NCI-H187 treated with DMSO at 0.1 percent for 48 hours (cell line): ENCODE measurements around the gene TBCD.

Experiments used
- DNase-seq: peaks from one replicate; lab custom pipeline; 2025; lab: John Stamatoyannopoulos, UW

TBCD gene

GRCh38 chr17:82888583-82889495 is 137.0 kb downstream of the TBCD start:
- no peak for DNase-seq

GRCh38 chr17:82889496-82890338 is 137.9 kb downstream of the TBCD start:
- DNase-seq: no peak

GRCh38 chr17:82890339-82890730 is 138.5 kb downstream of the TBCD start:
- DNase-seq: no peak

- no peak for DNase-seq
Observed at GRCh38 chr17:82890926-82891678, 139.2 kb downstream of the TBCD start.

GRCh38 chr17:82891911-82892310 is 140.0 kb downstream of the TBCD start:
- no peak for DNase-seq

- DNase-seq: no peak
Observed at GRCh38 chr17:82892899-82893565, 141.2 kb downstream of the TBCD start.

GRCh38 chr17:82893779-82894178 is 141.9 kb downstream of the TBCD start:
- no peak for DNase-seq

GRCh38 chr17:82894389-82894788 is 142.5 kb downstream of the TBCD start:
- no peak for DNase-seq

- DNase-seq: no peak
Observed at GRCh38 chr17:82895087-82895486, 143.2 kb downstream of the TBCD start.

- no peak for DNase-seq
Observed at GRCh38 chr17:82896071-82897000, 144.5 kb downstream of the TBCD start.

- no peak for DNase-seq
Observed at GRCh38 chr17:82897514-82898249, 145.8 kb downstream of the TBCD start.

- no peak for DNase-seq
Observed at GRCh38 chr17:82898976-82899514, 147.2 kb downstream of the TBCD start.

GRCh38 chr17:82899941-82900340 is 148.1 kb downstream of the TBCD start:
- no peak for DNase-seq

GRCh38 chr17:82900741-82901140 is 148.9 kb downstream of the TBCD start:
- DNase-seq: no peak

GRCh38 chr17:82901356-82901755 is 149.5 kb downstream of the TBCD start:
- no peak for DNase-seq

- no peak for DNase-seq
Observed at GRCh38 chr17:82901856-82902255, 150.0 kb downstream of the TBCD start.

GRCh38 chr17:82902972-82903874 is 151.4 kb downstream of the TBCD start:
- no peak for DNase-seq

- no peak for DNase-seq
Observed at GRCh38 chr17:82905130-82905529, 153.3 kb downstream of the TBCD start.
